Panc1 (cell line): ENCODE results near the gene SMAD9. TPM values are rescaled to one million over a fixed set of nuclear protein-coding genes. Genes with fewer than 3 reads are reported as not detected.

Experiments used
- ATAC-seq: fragments of 200-7000 bp; cut with Tn5 transposase; 2 replicates; pipeline ENCODE4 v1.9.1; 2020; ENCODE audit warnings: mild to moderate bottlenecking, moderate library complexity
- BruUV-seq: library from RNA; stranded (reverse); fragments of 400-500 nt; replicated peaks from 2 replicates; lab custom pipeline; 2021; lab: Mats Ljungman, UMichigan
- CTCF ChIA-PET: fragments of 300-600 bp; sonication (Branson Sonifier 250); formaldehyde crosslinking; loops from one replicate; lab custom pipeline; 2022; ENCODE audit warnings: antibody characterized with exemption; lab: Charles Lee
- POLR2A ChIA-PET: fragments of 300-600 bp; sonication (Branson Sonifier 250); formaldehyde crosslinking; loops from one replicate; lab custom pipeline; 2022; ENCODE audit warnings: antibody characterized with exemption; lab: Charles Lee
- DNase-seq: peaks from one replicate; pipeline ENCODE4 v3.0.0-alpha.2; 2010; ENCODE audit warnings: low read depth, low spot score
- H3K27ac ChIP-seq: 2 replicates; pipeline ENCODE4 v1.5.1; 2011; ENCODE audit warnings: mild to moderate bottlenecking, low read length, inconsistent platforms
- H3K27me3 ChIP-seq: fragments of 200-500 bp; sonication (Bioruptor generic); 2 replicates; pipeline ENCODE4 v1.6.0; 2014; ENCODE audit warnings: low read length, inconsistent platforms; ENCODE audit not compliant: control insufficient read depth, insufficient read depth
- H3K36me3 ChIP-seq: fragments of 200-500 bp; sonication (Bioruptor generic); 2 replicates; pipeline ENCODE4 v1.5.1; 2014; ENCODE audit warnings: inconsistent platforms, mild to moderate bottlenecking, low read length, moderate library complexity; ENCODE audit not compliant: control insufficient read depth, insufficient read depth
- H3K4me1 ChIP-seq: 2 replicates; pipeline ENCODE4 v1.5.1; 2011; ENCODE audit warnings: inconsistent platforms, mild to moderate bottlenecking, low read length, moderate library complexity; ENCODE audit not compliant: control insufficient read depth, insufficient read depth
- H3K4me3 ChIP-seq, 2 experiments: 2 replicates each; pipeline ENCODE4 v1.5.1; 2011 to 2012; ENCODE audit warnings: low read depth in 2 of 2, low read length in 2 of 2, mild to moderate bottlenecking in 2 of 2, inconsistent platforms in 1 of 2, moderate library complexity in 1 of 2
- H3K9me3 ChIP-seq: fragments of 200-500 bp; sonication (Bioruptor generic); 2 replicates; pipeline ENCODE4 v1.5.1; 2014; ENCODE audit warnings: low read depth, mild to moderate bottlenecking, inconsistent platforms, low read length, moderate library complexity; ENCODE audit not compliant: control insufficient read depth, insufficient read depth
- POLR2AphosphoS5 ChIP-seq: IDR thresholded peaks from 2 replicates; pipeline ENCODE4 v1.6.1; 2012; ENCODE audit warnings: mild to moderate bottlenecking, low read depth, low read length, moderate library complexity
- SIN3A ChIP-seq: IDR thresholded peaks from 2 replicates; pipeline ENCODE4 v1.6.1; 2012; ENCODE audit warnings: low read depth, mild to moderate bottlenecking, low read length, moderate library complexity, borderline replicate concordance; ENCODE audit not compliant: insufficient read depth
- TCF7L2 ChIP-seq: IDR thresholded peaks from 2 replicates; pipeline ENCODE4 v1.6.1; 2011; ENCODE audit warnings: mild to moderate bottlenecking, low read depth, low read length, inconsistent platforms
- in situ Hi-C: cut with HindIII; loops from 2 replicates; pipeline ENCODE4 v1.10.0; 2016; ENCODE audit warnings: low sequenced_read_pairs, low pct_unique_long_range_greater_than_20kb
- intact Hi-C: fragments of 100-400 bp; cut with micrococcal nuclease; formaldehyde crosslinking; loops from one replicate; pipeline ENCODE4 v1.10.0; 2022; ENCODE audit not compliant: unreplicated experiment
- total RNA-seq: library from RNA; stranded (reverse); gene quantifications from one replicate; pipeline ENCODE4 v1.2.1, GENCODE V29; 2021; ENCODE audit not compliant: unreplicated experiment
- TF ChIP-seq, protein P1 (sequence below): fragments of 450-650 bp; IDR thresholded peaks from 2 replicates; pipeline ENCODE4 v1.5.1; 2017; ENCODE audit warnings: mild to moderate bottlenecking
- TF ChIP-seq, protein P2 (sequence below), 2 experiments: IDR thresholded peaks; 2 replicates each; pipeline ENCODE4 v1.6.1; 2011 to 2012; ENCODE audit warnings: low read depth in 2 of 2, control low read depth in 1 of 2, low read length in 1 of 2, mild to moderate bottlenecking in 1 of 2, moderate library complexity in 1 of 2; ENCODE audit not compliant: insufficient read depth in 1 of 2

The SMAD9 gene
- total RNA-seq, 1 experiment from 2014 or later, result 2.4 TPM

GRCh38 chr13:36925603-36926002 lies 5.6 kb upstream of the SMAD9 start:
- in situ Hi-C loops, result no loop called here
- intact Hi-C loops, result no loop called here
- CTCF ChIA-PET, result no interaction called here

DNA sequence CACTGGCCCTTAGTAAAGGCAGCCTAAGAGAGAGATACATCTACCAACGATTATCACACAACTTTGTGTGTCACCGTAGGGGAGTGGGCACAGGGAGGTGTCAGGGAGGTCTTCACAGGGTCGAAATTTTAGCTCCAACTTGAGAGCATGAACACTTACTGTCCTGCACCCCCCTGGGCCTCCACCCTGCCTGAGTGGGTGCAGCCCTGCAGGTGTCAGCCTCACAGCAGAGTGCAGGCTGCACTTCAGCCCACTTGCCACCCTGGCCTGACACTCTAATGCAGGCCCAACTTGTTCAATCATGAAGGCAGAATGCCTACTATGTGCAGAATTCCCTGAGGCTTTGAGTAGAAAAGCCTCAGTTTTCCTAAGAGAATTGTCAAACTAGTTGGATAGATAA lies 4.0 kb upstream of the SMAD9 start:
- intact Hi-C loops, result no loop called here
- H3K27me3 ChIP-seq, result no peaks in the 10 kb centered on the region
- CTCF ChIA-PET, result no interaction called here
- no peaks in the 10 kb centered on the region for H3K36me3 ChIP-seq
- DNase-seq, result no peak
- H3K4me3 ChIP-seq, result no peak overlapping the region
- H3K4me1 ChIP-seq, result no peaks in the 10 kb centered on the region
- in situ Hi-C loops, result no loop called here
- TF ChIP-seq, protein P1, sequence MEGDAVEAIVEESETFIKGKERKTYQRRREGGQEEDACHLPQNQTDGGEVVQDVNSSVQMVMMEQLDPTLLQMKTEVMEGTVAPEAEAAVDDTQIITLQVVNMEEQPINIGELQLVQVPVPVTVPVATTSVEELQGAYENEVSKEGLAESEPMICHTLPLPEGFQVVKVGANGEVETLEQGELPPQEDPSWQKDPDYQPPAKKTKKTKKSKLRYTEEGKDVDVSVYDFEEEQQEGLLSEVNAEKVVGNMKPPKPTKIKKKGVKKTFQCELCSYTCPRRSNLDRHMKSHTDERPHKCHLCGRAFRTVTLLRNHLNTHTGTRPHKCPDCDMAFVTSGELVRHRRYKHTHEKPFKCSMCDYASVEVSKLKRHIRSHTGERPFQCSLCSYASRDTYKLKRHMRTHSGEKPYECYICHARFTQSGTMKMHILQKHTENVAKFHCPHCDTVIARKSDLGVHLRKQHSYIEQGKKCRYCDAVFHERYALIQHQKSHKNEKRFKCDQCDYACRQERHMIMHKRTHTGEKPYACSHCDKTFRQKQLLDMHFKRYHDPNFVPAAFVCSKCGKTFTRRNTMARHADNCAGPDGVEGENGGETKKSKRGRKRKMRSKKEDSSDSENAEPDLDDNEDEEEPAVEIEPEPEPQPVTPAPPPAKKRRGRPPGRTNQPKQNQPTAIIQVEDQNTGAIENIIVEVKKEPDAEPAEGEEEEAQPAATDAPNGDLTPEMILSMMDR, result no peak
- TF ChIP-seq, protein P2, sequence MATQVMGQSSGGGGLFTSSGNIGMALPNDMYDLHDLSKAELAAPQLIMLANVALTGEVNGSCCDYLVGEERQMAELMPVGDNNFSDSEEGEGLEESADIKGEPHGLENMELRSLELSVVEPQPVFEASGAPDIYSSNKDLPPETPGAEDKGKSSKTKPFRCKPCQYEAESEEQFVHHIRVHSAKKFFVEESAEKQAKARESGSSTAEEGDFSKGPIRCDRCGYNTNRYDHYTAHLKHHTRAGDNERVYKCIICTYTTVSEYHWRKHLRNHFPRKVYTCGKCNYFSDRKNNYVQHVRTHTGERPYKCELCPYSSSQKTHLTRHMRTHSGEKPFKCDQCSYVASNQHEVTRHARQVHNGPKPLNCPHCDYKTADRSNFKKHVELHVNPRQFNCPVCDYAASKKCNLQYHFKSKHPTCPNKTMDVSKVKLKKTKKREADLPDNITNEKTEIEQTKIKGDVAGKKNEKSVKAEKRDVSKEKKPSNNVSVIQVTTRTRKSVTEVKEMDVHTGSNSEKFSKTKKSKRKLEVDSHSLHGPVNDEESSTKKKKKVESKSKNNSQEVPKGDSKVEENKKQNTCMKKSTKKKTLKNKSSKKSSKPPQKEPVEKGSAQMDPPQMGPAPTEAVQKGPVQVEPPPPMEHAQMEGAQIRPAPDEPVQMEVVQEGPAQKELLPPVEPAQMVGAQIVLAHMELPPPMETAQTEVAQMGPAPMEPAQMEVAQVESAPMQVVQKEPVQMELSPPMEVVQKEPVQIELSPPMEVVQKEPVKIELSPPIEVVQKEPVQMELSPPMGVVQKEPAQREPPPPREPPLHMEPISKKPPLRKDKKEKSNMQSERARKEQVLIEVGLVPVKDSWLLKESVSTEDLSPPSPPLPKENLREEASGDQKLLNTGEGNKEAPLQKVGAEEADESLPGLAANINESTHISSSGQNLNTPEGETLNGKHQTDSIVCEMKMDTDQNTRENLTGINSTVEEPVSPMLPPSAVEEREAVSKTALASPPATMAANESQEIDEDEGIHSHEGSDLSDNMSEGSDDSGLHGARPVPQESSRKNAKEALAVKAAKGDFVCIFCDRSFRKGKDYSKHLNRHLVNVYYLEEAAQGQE (IDR thresholded peaks at IDR 0.05; ENCODE audit: insufficient read depth in 1 of 2, low read depth in 2 of 2, low read length in 1 of 2), result no peak
- no peak overlapping the region for H3K27ac ChIP-seq
- no peaks in the 10 kb centered on the region for H3K9me3 ChIP-seq
- no peak for ATAC-seq
- no TSS peak for BruUV-seq
- POLR2A ChIA-PET, result no interaction called here

More at GRCh38 chr13:36925603-36926002, 5.6 kb upstream of the SMAD9 start:
- DNase-seq (no peak), ATAC-seq (no peak)
- POLR2A ChIA-PET, result no interaction called here
- Histone ChIP-seq H3K4me1 (no peaks in the 10 kb centered on the region), H3K36me3 (no peaks in the 10 kb centered on the region), H3K27ac (no peak overlapping the region), H3K27me3 (no peaks in the 10 kb centered on the region), H3K9me3 (no peaks in the 10 kb centered on the region), H3K4me3 (no peak overlapping the region)
- BruUV-seq, result no TSS peak
- TF ChIP-seq, protein P2 (IDR thresholded peaks at IDR 0.05; ENCODE audit: insufficient read depth in 1 of 2, low read depth in 2 of 2, low read length in 1 of 2), result no peak
- TF ChIP-seq, protein P1, result no peak
- TF ChIP-seq SIN3A (no peak), POLR2AphosphoS5 (no peak), TCF7L2 (no peak)
